Astrocyte (in vitro differentiated cells and primary cell): ENCODE data around the gene LINC00632.

Experiments used
- EZH2 ChIP-seq: IDR thresholded peaks from 2 replicates; pipeline ENCODE4 v1.6.1; 2012; ENCODE audit warnings: mild to moderate bottlenecking, low read length, inconsistent platforms; ENCODE audit not compliant: insufficient read depth
- TF ChIP-seq, protein P1 (sequence below): IDR thresholded peaks from 2 replicates; pipeline ENCODE4 v1.5.1; 2011; ENCODE audit warnings: low read depth, mild to moderate bottlenecking, inconsistent platforms, low read length, moderate library complexity; ENCODE audit not compliant: insufficient read depth

DNA sequence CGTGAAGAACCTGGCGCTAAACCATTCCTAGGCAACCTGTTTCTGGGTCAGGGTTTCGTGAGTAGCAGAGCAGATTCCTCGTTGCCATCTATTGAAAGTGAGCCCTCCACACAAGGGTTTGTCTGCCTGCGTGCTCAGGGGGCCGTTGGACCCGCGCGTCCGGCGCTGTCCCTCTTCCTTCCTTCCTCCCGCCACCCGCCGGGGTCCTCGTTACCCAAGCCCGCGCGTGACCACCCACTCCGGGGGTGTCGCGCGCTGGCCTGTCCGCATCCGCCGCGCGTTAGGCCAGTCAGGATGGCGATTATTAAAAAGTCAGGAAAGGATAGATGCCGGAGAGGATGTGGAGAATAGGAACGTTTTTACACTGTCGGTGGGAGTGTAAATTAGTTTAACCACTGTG, 66.8 kb downstream of the LINC00632 start:
- TF ChIP-seq, protein P1, sequence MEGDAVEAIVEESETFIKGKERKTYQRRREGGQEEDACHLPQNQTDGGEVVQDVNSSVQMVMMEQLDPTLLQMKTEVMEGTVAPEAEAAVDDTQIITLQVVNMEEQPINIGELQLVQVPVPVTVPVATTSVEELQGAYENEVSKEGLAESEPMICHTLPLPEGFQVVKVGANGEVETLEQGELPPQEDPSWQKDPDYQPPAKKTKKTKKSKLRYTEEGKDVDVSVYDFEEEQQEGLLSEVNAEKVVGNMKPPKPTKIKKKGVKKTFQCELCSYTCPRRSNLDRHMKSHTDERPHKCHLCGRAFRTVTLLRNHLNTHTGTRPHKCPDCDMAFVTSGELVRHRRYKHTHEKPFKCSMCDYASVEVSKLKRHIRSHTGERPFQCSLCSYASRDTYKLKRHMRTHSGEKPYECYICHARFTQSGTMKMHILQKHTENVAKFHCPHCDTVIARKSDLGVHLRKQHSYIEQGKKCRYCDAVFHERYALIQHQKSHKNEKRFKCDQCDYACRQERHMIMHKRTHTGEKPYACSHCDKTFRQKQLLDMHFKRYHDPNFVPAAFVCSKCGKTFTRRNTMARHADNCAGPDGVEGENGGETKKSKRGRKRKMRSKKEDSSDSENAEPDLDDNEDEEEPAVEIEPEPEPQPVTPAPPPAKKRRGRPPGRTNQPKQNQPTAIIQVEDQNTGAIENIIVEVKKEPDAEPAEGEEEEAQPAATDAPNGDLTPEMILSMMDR, result no peak
- TF ChIP-seq EZH2, result no peak
